GM12891 (cell line): ENCODE data around the gene ARHGEF7. TPM values are rescaled to one million over a fixed set of nuclear protein-coding genes. Genes with fewer than 3 reads are reported as not detected.
"Not testable (repeated sequence)": the region's sequence is repeated elsewhere in the genome, so short reads cannot be mapped to it uniquely, and the experiment has no call there.

Experiments
- DNase-seq: peaks from one replicate; pipeline ENCODE4 v3.0.0; 2011; ENCODE audit warnings: low spot score; ENCODE audit not compliant: insufficient read length
- FAIRE-seq: peaks from 2 replicates; lab custom pipeline; 2011; peaks lifted over from hg19 to GRCh38; lab: Jason Lieb, UNC
- PAX5 ChIP-seq: IDR thresholded peaks from 2 replicates; pipeline ENCODE4 v1.6.1; 2011; ENCODE audit warnings: low read length, moderate library complexity, mild to moderate bottlenecking; ENCODE audit not compliant: insufficient read depth, severe bottlenecking
- POLR2A ChIP-seq: IDR thresholded peaks from 2 replicates; pipeline ENCODE4 v1.6.1; 2011; ENCODE audit warnings: low read depth, low read length, control low read depth
- POLR2AphosphoS5 ChIP-seq: IDR thresholded peaks from 2 replicates; pipeline ENCODE4 v1.6.1; 2011; ENCODE audit warnings: low read depth, low read length, control low read depth
- POU2F2 ChIP-seq: IDR thresholded peaks from 2 replicates; pipeline ENCODE4 v1.6.1; 2011; ENCODE audit warnings: low read depth, mild to moderate bottlenecking, control low read depth, low read length, moderate library complexity
- SPI1 ChIP-seq: IDR thresholded peaks from 2 replicates; pipeline ENCODE4 v1.6.1; 2011; ENCODE audit warnings: low read depth, low read length, control low read depth
- TAF1 ChIP-seq: IDR thresholded peaks from 2 replicates; pipeline ENCODE4 v1.6.1; 2011; ENCODE audit warnings: low read depth, low read length, control low read depth
- polyA plus RNA-seq: library from polyadenylated mRNA; unstranded; fragments of >200 nt; gene quantifications from one replicate; pipeline ENCODE4 v1.2.1, GENCODE V29; 2012; ENCODE audit warnings: low read depth, missing spikeins, inconsistent platforms; ENCODE audit not compliant: missing spikeins

ARHGEF7 gene
- 62.9 TPM for polyA plus RNA-seq

- TF ChIP-seq POLR2AphosphoS5 (no peak), SPI1 (no peak), TAF1 (no peak), POU2F2 (no peak), POLR2A (no peak), PAX5 (no peak)
- DNase-seq (peak; percentile 39), FAIRE-seq (no peak)
Measured at GRCh38 chr13:111115061-111115964, at the start of gene ARHGEF7. ARHGEF7 (plus strand) TSS chr13:111115310; CDS start chr13:111115527, 217 bp downstream.

- no peak for TF ChIP-seq SPI1
- TF ChIP-seq PAX5 = no peak
- TF ChIP-seq POU2F2 = no peak
- TF ChIP-seq TAF1 = no peak
- no peak for TF ChIP-seq POLR2AphosphoS5
- no peak for TF ChIP-seq POLR2A
- FAIRE-seq (no peak), DNase-seq (no peak)
Measured at GRCh38 chr13:111065698-111066097, 49.4 kb upstream of the ARHGEF7 start.

GRCh38 chr13:111066544-111066943 lies 48.6 kb upstream of the ARHGEF7 start:
- DNase-seq = no peak
- FAIRE-seq = no peak
- TF ChIP-seq POLR2AphosphoS5 (no peak), TAF1 (no peak), POLR2A (no peak)

GRCh38 chr13:111068009-111068350 lies 47.1 kb upstream of the ARHGEF7 start:
- TF ChIP-seq POLR2AphosphoS5 = no peak
- no peak for TF ChIP-seq POU2F2
- TF ChIP-seq SPI1 = no peak
- TF ChIP-seq PAX5 = no peak
- TF ChIP-seq TAF1 = no peak
- no peak for TF ChIP-seq POLR2A
- FAIRE-seq = no peak
- DNase-seq = no peak

- FAIRE-seq, DNase-seq: not testable (repeated sequence)
Measured at GRCh38 chr13:111071120-111071519, 44.0 kb upstream of the ARHGEF7 start.

- DNase-seq, FAIRE-seq: not testable (repeated sequence)
Measured at GRCh38 chr13:111071526-111071925, 43.6 kb upstream of the ARHGEF7 start.

DNA sequence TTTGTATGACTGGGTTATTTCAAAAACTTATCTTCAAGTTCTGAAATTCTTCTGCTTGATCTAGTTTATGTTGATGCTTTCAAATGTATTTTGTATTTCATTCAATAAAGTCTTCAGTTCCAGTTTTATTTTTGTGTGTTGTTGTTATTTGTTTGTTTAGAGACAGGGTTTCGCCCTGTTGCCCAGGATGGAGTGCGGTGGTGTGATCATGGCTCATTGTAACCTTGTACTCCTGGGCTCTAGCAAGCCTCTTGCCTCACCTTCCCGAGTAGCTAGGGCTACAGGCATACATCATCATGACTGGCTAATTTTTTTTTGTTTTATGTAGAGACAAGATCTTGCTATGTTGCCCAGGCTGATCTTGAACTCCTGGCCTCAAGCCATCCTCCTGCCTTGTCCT lies 40.3 kb upstream of the ARHGEF7 start:
- FAIRE-seq = no peak
- no peak for DNase-seq
- TF ChIP-seq SPI1 = no peak
- TF ChIP-seq POLR2A = no peak
- no peak for TF ChIP-seq POU2F2
- TF ChIP-seq TAF1 = no peak
- TF ChIP-seq PAX5 = no peak
- no peak for TF ChIP-seq POLR2AphosphoS5

GRCh38 chr13:111076155-111077013 lies 38.7 kb upstream of the ARHGEF7 start:
- TF ChIP-seq POLR2A = no peak
- no peak for TF ChIP-seq POU2F2
- no peak for TF ChIP-seq TAF1
- TF ChIP-seq PAX5 = no peak
- TF ChIP-seq POLR2AphosphoS5 = no peak
- no peak for TF ChIP-seq SPI1
- no peak for FAIRE-seq
- no peak for DNase-seq

GRCh38 chr13:111079375-111079774 lies 35.7 kb upstream of the ARHGEF7 start:
- TF ChIP-seq POLR2A (no peak), TAF1 (no peak), POLR2AphosphoS5 (no peak), PAX5 (no peak), POU2F2 (no peak), SPI1 (no peak)
- FAIRE-seq (no peak), DNase-seq (no peak)

DNA sequence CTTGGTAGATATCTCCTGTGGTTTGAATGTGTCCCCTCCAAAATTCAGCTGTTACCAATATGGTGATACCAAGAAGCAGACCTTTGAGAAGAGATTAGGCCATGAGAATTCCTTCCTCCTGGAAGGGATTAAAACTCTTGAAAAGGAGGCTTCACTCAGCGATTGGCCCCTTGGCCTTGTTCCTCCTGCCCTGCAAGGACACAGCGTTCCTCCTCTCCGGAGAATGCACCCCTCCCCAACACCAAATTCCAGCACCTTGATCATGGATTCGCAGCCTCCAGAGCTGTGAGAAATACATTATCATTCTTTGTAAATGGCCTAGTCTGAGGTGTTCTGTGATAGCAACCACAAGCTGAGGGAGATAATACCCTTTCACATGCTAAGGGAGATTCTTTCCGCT lies 34.5 kb upstream of the ARHGEF7 start:
- FAIRE-seq = no peak

More for the DNA sequence above, 34.5 kb upstream of the ARHGEF7 start:
- TF ChIP-seq POU2F2 (no peak), PAX5 (no peak), SPI1 (no peak), TAF1 (no peak), POLR2AphosphoS5 (no peak), POLR2A (no peak)
- no peak for DNase-seq
